Fibroblast of lung (primary cell): Measurements from ENCODE around the gene FLT3LG. TPM values are rescaled to one million over a fixed set of nuclear protein-coding genes. Genes with fewer than 3 reads are reported as not detected.
"Not testable (repeated sequence)": the region's sequence is repeated elsewhere in the genome, so short reads cannot be mapped to it uniquely, and the experiment has no call there.

Experiments used
- DNase-seq, 2 donors: peaks; one replicate each; pipeline versions ENCODE4 v3.0.0 to v3.0.0-alpha.2; 2010; ENCODE audit warnings: low read depth in 2 of 2
- H2AFZ ChIP-seq: 2 replicates; pipeline ENCODE4 v1.5.1; 2012; ENCODE audit warnings: low read length, control low read depth, inconsistent platforms
- H3K27ac ChIP-seq: 2 replicates; pipeline ENCODE4 v1.5.1; 2011; ENCODE audit warnings: low read length, control low read depth; ENCODE audit not compliant: insufficient read depth
- H3K27me3 ChIP-seq: 2 replicates; pipeline ENCODE4 v1.5.1; 2011; ENCODE audit warnings: mild to moderate bottlenecking, low read length; ENCODE audit not compliant: control insufficient read depth, insufficient read depth
- H3K36me3 ChIP-seq: 2 replicates; pipeline ENCODE4 v1.5.1; 2011; ENCODE audit warnings: low read length; ENCODE audit not compliant: control insufficient read depth, insufficient read depth
- H3K4me1 ChIP-seq: 2 replicates; pipeline ENCODE4 v1.5.1; 2011; ENCODE audit warnings: low read length; ENCODE audit not compliant: control insufficient read depth, insufficient read depth; ENCODE audit errors: extremely low read depth
- H3K4me2 ChIP-seq: 2 replicates; pipeline ENCODE4 v1.5.1; 2011; ENCODE audit warnings: low read length, control low read depth; ENCODE audit not compliant: insufficient read depth; ENCODE audit errors: extremely low read depth
- H3K4me3 ChIP-seq, 4 experiments: fragments of 200-600 bp in 1 of 4; sonication (generic) in 1 of 4; replicated peaks in 1 of 4; 2 replicates each; pipeline ENCODE4 v1.5.1; 2011 to 2016; ENCODE audit warnings: low read length in 4 of 4, low read depth in 3 of 4, mild to moderate bottlenecking in 3 of 4, control low read depth in 2 of 4, inconsistent platforms in 1 of 4, mixed read lengths in 1 of 4; ENCODE audit not compliant: insufficient read depth in 1 of 4; ENCODE audit errors: control extremely low read depth in 1 of 4
- H3K79me2 ChIP-seq: 2 replicates; pipeline ENCODE4 v1.5.1; 2012; ENCODE audit warnings: mild to moderate bottlenecking, low read length, inconsistent platforms; ENCODE audit not compliant: control insufficient read depth, insufficient read depth
- H3K9ac ChIP-seq: 2 replicates; pipeline ENCODE4 v1.5.1; 2011; ENCODE audit warnings: mild to moderate bottlenecking, low read length, control low read depth; ENCODE audit not compliant: insufficient read depth
- H3K9me3 ChIP-seq: 2 replicates; pipeline ENCODE4 v1.5.1; 2012; ENCODE audit warnings: low read depth, low read length; ENCODE audit not compliant: control insufficient read depth, insufficient read depth
- H4K20me1 ChIP-seq: 2 replicates; pipeline ENCODE4 v1.5.1; 2011; ENCODE audit warnings: low read length; ENCODE audit not compliant: control insufficient read depth, insufficient read depth; ENCODE audit errors: extremely low read depth
- CTCF ChIP-seq, 2 donors: IDR thresholded peaks in 1 of 2; conservative IDR thresholded peaks in 1 of 2; 1 replicate in 1 of 2; 2 replicates in 1 of 2; pipeline ENCODE4 v1.5.1; 2011 to 2012; ENCODE audit warnings: low read length in 2 of 2, control low read depth in 1 of 2, inconsistent platforms in 1 of 2, low read depth in 1 of 2, mild to moderate bottlenecking in 1 of 2
- EZH2 ChIP-seq: IDR thresholded peaks from 2 replicates; pipeline ENCODE4 v1.5.1; 2012; ENCODE audit warnings: low read length, control low read depth, mild to moderate bottlenecking; ENCODE audit errors: missing control alignments
- polyA plus RNA-seq, 2 donors: library from polyadenylated mRNA; depleted of rRNA in 1 of 2; stranded (reverse) in 1 of 2; unstranded in 1 of 2; fragments of >200 nt; gene quantifications; 2 replicates each; pipeline ENCODE4 v1.2.1, GENCODE V29; 2011 to 2012; ENCODE audit warnings: missing spikeins in 1 of 2
- total RNA-seq: library from RNA; depleted of rRNA; stranded (reverse); fragments of >200 nt; gene quantifications from 2 replicates; pipeline ENCODE4 v1.2.1, GENCODE V29; 2014

Gene FLT3LG
- total and polyA plus RNA-seq, 2 donors (not counting 1 experiment from before 2014, with no cell fraction given): 4.4 to 4.5 TPM

GRCh38 chr19:49469828-49470614 is 4.0 kb upstream of the FLT3LG start:
- Histone ChIP-seq H3K36me3 (no peaks in the 10 kb centered on the region), H3K79me2 (no peaks in the 10 kb centered on the region), H3K4me1 (no peaks in the 10 kb centered on the region), H3K9ac (no peak overlapping the region), H3K4me3 (no peak overlapping the region), H3K27ac (no peak overlapping the region), H3K4me2 (no peak overlapping the region), H4K20me1 (no peaks in the 10 kb centered on the region), H3K9me3 (no peaks in the 10 kb centered on the region), H2AFZ (no peak overlapping the region), H3K27me3 (no peaks in the 10 kb centered on the region)
- DNase-seq: no peak
- peak in 1 of 2 donors; percentile 5 for TF ChIP-seq CTCF (conservative IDR thresholded peaks at IDR 0.05 in 1 of 2, IDR thresholded peaks at IDR 0.05 in 1 of 2; ENCODE audit: low read depth in 1 of 2, low read length in 2 of 2)
- no peak for TF ChIP-seq EZH2

- H3K79me2 ChIP-seq: no peaks in the 10 kb centered on the region
- no peak overlapping the region for H3K4me2 ChIP-seq
- H2AFZ ChIP-seq: no peak overlapping the region
- no peaks in the 10 kb centered on the region for H3K9me3 ChIP-seq
- no peak overlapping the region for H3K4me3 ChIP-seq
- no peaks in the 10 kb centered on the region for H3K27me3 ChIP-seq
- no peaks in the 10 kb centered on the region for H3K36me3 ChIP-seq
- no peak for DNase-seq
- H4K20me1 ChIP-seq: no peaks in the 10 kb centered on the region
- no peak overlapping the region for H3K9ac ChIP-seq
- H3K4me1 ChIP-seq: no peaks in the 10 kb centered on the region
- H3K27ac ChIP-seq: no peak overlapping the region
- TF ChIP-seq CTCF (conservative IDR thresholded peaks at IDR 0.05 in 1 of 2, IDR thresholded peaks at IDR 0.05 in 1 of 2; ENCODE audit: low read depth in 1 of 2, low read length in 2 of 2): no peak
- no peak for TF ChIP-seq EZH2
Measured at GRCh38 chr19:49470615-49470978, 3.4 kb upstream of the FLT3LG start.

GRCh38 chr19:49472936-49473335 is 1.1 kb upstream of the FLT3LG start:
- no peak overlapping the region for H3K4me2 ChIP-seq
- H4K20me1 ChIP-seq: no peaks in the 10 kb centered on the region
- H3K27me3 ChIP-seq: no peaks in the 10 kb centered on the region
- no peaks in the 10 kb centered on the region for H3K4me1 ChIP-seq
- no peaks in the 10 kb centered on the region for H3K36me3 ChIP-seq
- H3K27ac ChIP-seq: no peak overlapping the region
- no peak overlapping the region for H3K4me3 ChIP-seq
- H3K79me2 ChIP-seq: no peaks in the 10 kb centered on the region
- no peaks in the 10 kb centered on the region for H3K9me3 ChIP-seq
- H3K9ac ChIP-seq: no peak overlapping the region
- no peak for DNase-seq
- H2AFZ ChIP-seq: peak overlapping the region; percentile 45
- TF ChIP-seq EZH2: no peak
- no peak for TF ChIP-seq CTCF (conservative IDR thresholded peaks at IDR 0.05 in 1 of 2, IDR thresholded peaks at IDR 0.05 in 1 of 2; ENCODE audit: low read depth in 1 of 2, low read length in 2 of 2)

- H3K27ac ChIP-seq, DNase-seq, H3K4me1 ChIP-seq, H3K36me3 ChIP-seq, H4K20me1 ChIP-seq, H3K9me3 ChIP-seq, H3K27me3 ChIP-seq, H3K79me2 ChIP-seq: not testable (repeated sequence)
- H3K4me2 ChIP-seq: peak overlapping the region; percentile 95
- H3K4me3 ChIP-seq: peak overlapping the region; percentile 62 to 76 (median 74)
- peak overlapping the region; percentile 90 for H2AFZ ChIP-seq
- H3K9ac ChIP-seq: peak overlapping the region; percentile 36
Measured at GRCh38 chr19:49473501-49473867, 531 bp upstream of the FLT3LG start.
